ENCODE data around the gene MYO5B. TPM values are rescaled to one million over a fixed set of nuclear protein-coding genes. Genes with fewer than 3 reads are reported as not detected.
"Not testable (repeated sequence)": the region's sequence is repeated elsewhere in the genome, so short reads cannot be mapped to it uniquely, and the experiment has no call there.

MYO5B gene
- total RNA-seq, 5 donors from 2014 or later (not counting 1 experiment from before 2014, with no cell fraction given): 0.09 to 0.72 (median 0.50) TPM; not detected in 2

DNA sequence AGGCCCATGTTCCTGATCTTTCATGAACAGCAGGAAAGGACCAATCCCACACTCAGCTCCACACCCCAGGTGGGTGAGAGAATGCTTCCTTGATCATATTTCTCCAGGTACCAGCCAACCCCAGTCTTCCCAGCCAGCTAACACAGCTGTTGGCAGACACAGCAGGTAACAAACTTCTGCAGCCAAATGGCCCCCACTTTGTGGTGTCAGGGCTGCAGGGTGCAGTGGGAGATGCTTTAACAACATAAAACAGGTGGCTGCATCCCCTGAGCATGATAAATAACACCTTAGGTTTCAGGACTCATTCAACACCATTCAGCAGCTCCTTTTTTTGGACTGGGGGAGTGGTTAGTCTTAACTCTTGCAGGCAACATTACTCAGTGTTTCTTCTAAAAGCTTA lies 304.9 kb downstream of the MYO5B start:
- Histone ChIP-seq H3K27ac (ENCODE audit: low read length) (no peak overlapping the region), H3K9me3 (no peaks in the 10 kb centered on the region), H3K36me3 (ENCODE audit: control insufficient read depth in 2 of 2, extremely low read depth in 1 of 2, insufficient read depth in 1 of 2, low read length in 1 of 2) (no peaks in the 10 kb centered on the region), H3K4me3 (ENCODE audit: control insufficient read depth in 1 of 2, extremely low read depth in 1 of 2, low read length in 1 of 2) (no peak overlapping the region), H3K4me1 (ENCODE audit: control insufficient read depth in 1 of 2, extremely low read depth in 1 of 2, insufficient read depth in 2 of 2, low read length in 2 of 2) (no peaks in the 10 kb centered on the region), H3K27me3 (replicated peaks in 1 of 2; ENCODE audit: control insufficient read depth in 2 of 2, extremely low read depth in 1 of 2, insufficient read depth in 2 of 2, low read length in 1 of 2) (peaks cover 0 to 34% of the 10 kb centered on the region in 2 experiments)
- H3K36me3 Mint-ChIP-seq: no peaks in the 10 kb centered on the region
- peaks cover 0 to 4% (median 0%) of the 10 kb centered on the region in 3 donors for H3K9me3 Mint-ChIP-seq
- no peak overlapping the region for H3K4me3 Mint-ChIP-seq
- ATAC-seq (replicated peaks in 1 of 4): no peak
- H3K27ac Mint-ChIP-seq: no peak overlapping the region
- ChIA-PET POLR2A (no interaction called here), CTCF (no interaction called here)
- peaks cover 9 to 22% of the 10 kb centered on the region in 2 donors for H3K27me3 Mint-ChIP-seq
- peaks cover 0 to 6% (median 0%) of the 10 kb centered on the region in 3 donors for H3K4me1 Mint-ChIP-seq
- DNase-seq: no peak

- 83% methylated on average over 2 of the region's 2 CpGs for WGBS (ENCODE audit: insufficient coverage)
- H3K36me3 Mint-ChIP-seq; H3K27ac Mint-ChIP-seq; H3K4me1 Mint-ChIP-seq; H3K4me1 ChIP-seq (ENCODE audit: control insufficient read depth in 1 of 2, extremely low read depth in 1 of 2, insufficient read depth in 2 of 2, low read length in 2 of 2); CTCF ChIA-PET; DNase-seq; H3K9me3 ChIP-seq; H3K36me3 ChIP-seq (ENCODE audit: control insufficient read depth in 2 of 2, extremely low read depth in 1 of 2, insufficient read depth in 1 of 2, low read length in 1 of 2); H3K9me3 Mint-ChIP-seq; POLR2A ChIA-PET; H3K27ac ChIP-seq (ENCODE audit: low read length); H3K4me3 Mint-ChIP-seq; ATAC-seq (replicated peaks in 1 of 4); H3K4me3 ChIP-seq (ENCODE audit: control insufficient read depth in 1 of 2, extremely low read depth in 1 of 2, low read length in 1 of 2): not testable (repeated sequence)
- H3K27me3 ChIP-seq (replicated peaks in 1 of 2; ENCODE audit: control insufficient read depth in 2 of 2, extremely low read depth in 1 of 2, insufficient read depth in 2 of 2, low read length in 1 of 2): peaks cover 0 to 32% of the 10 kb centered on the region in 2 experiments
- H3K27me3 Mint-ChIP-seq: peaks cover 6 to 19% of the 10 kb centered on the region in 2 donors
Measured at GRCh38 chr18:49889552-49889951, 305.4 kb downstream of the MYO5B start.

- H3K9me3 ChIP-seq: no peaks in the 10 kb centered on the region
- H3K4me1 ChIP-seq (ENCODE audit: control insufficient read depth in 1 of 2, extremely low read depth in 1 of 2, insufficient read depth in 2 of 2, low read length in 2 of 2): no peaks in the 10 kb centered on the region
- H3K27ac Mint-ChIP-seq: no peak overlapping the region
- no peak overlapping the region for H3K4me3 Mint-ChIP-seq
- ATAC-seq (replicated peaks in 1 of 4) (no peak), DNase-seq (no peak)
- H3K36me3 ChIP-seq (ENCODE audit: control insufficient read depth in 2 of 2, extremely low read depth in 1 of 2, insufficient read depth in 1 of 2, low read length in 1 of 2): no peaks in the 10 kb centered on the region
- H3K9me3 Mint-ChIP-seq: peaks cover 0 to 4% (median 0%) of the 10 kb centered on the region in 3 donors
- WGBS (ENCODE audit: insufficient coverage): 68% methylated on average over 3 of the region's 10 CpGs
- no peak overlapping the region for H3K27ac ChIP-seq (ENCODE audit: low read length)
- no peaks in the 10 kb centered on the region for H3K36me3 Mint-ChIP-seq
- peaks cover 0 to 17% of the 10 kb centered on the region in 2 experiments for H3K27me3 ChIP-seq (replicated peaks in 1 of 2; ENCODE audit: control insufficient read depth in 2 of 2, extremely low read depth in 1 of 2, insufficient read depth in 2 of 2, low read length in 1 of 2)
- peaks cover 6 to 25% of the 10 kb centered on the region in 2 donors for H3K27me3 Mint-ChIP-seq
- H3K4me1 Mint-ChIP-seq: peaks cover 0 to 6% (median 0%) of the 10 kb centered on the region in 3 donors
- no peak overlapping the region for H3K4me3 ChIP-seq (ENCODE audit: control insufficient read depth in 1 of 2, extremely low read depth in 1 of 2, low read length in 1 of 2)
- ChIA-PET CTCF (interaction anchor here in 1 of 2 donors (0.6 kb wide), 1 partner anchor 12 kb away, joined by 3 read pairs; no protein-coding TSS in a partner anchor), POLR2A (no interaction called here)
Measured at GRCh38 chr18:49886891-49887764, 307.8 kb downstream of the MYO5B start.

DNA sequence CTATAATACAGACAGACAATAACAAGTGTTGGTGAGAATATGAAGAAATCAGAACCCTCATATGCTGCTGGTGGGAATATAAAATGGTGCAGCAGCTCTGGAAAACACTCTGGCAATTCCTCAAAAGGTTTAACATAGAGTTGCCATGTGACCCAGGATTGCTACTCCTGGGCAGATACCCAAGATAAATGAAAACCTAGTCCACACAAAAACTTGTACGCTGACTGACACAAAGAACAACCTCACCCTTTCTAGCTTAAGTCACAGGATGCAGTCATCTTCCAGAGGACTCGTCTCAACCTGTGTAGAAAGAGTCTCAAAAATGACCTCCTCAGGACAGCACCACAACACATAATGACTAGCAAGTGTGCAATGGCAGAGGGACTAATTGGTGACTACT lies 310.0 kb downstream of the MYO5B start:
- H3K27me3 ChIP-seq (replicated peaks in 1 of 2; ENCODE audit: control insufficient read depth in 2 of 2, extremely low read depth in 1 of 2, insufficient read depth in 2 of 2, low read length in 1 of 2): peaks cover 0 to 11% of the 10 kb centered on the region in 2 experiments
- Mint-ChIP-seq H3K4me3 (no peak overlapping the region), H3K36me3 (no peaks in the 10 kb centered on the region), H3K27me3 (peaks cover 6 to 14% of the 10 kb centered on the region in 2 donors), H3K4me1 (no peaks in the 10 kb centered on the region), H3K9me3 (no peaks in the 10 kb centered on the region), H3K27ac (no peak overlapping the region)
- H3K9me3 ChIP-seq: no peaks in the 10 kb centered on the region
- H3K4me1 ChIP-seq (ENCODE audit: control insufficient read depth in 1 of 2, extremely low read depth in 1 of 2, insufficient read depth in 2 of 2, low read length in 2 of 2): no peaks in the 10 kb centered on the region
- no peak for ATAC-seq (replicated peaks in 1 of 4)
- 100% methylated on average over 1 of the region's 2 CpGs for WGBS (ENCODE audit: insufficient coverage)
- DNase-seq: no peak
- no peak overlapping the region for H3K4me3 ChIP-seq (ENCODE audit: control insufficient read depth in 1 of 2, extremely low read depth in 1 of 2, low read length in 1 of 2)
- POLR2A ChIA-PET: no interaction called here
- CTCF ChIA-PET: no interaction called here
- H3K27ac ChIP-seq (ENCODE audit: low read length): no peak overlapping the region
- no peaks in the 10 kb centered on the region for H3K36me3 ChIP-seq (ENCODE audit: control insufficient read depth in 2 of 2, extremely low read depth in 1 of 2, insufficient read depth in 1 of 2, low read length in 1 of 2)

DNA sequence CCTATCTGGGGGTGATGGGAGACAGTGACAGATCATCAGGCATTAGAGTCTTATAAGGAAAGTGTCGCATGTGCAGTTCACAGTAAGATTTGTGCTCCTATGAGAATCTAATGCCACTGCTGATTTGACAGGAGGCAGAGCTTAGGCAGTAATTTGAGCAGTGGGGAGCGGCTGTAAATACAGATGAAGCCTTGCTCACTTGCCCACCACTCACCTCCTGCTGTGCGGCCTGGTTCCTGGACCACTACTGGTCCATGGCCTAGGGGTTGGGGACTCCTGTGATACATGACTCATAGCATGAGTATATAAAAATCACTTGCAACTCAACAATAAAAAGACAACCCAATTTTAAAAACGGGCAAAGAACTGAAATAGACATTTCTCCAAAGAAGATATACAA lies 310.5 kb downstream of the MYO5B start:
- H3K9me3 Mint-ChIP-seq: no peaks in the 10 kb centered on the region
- H3K36me3 Mint-ChIP-seq: no peaks in the 10 kb centered on the region
- no peak overlapping the region for H3K4me3 Mint-ChIP-seq
- 80% methylated on average over 1 of the region's 4 CpGs for WGBS (ENCODE audit: insufficient coverage)
- Histone ChIP-seq H3K36me3 (ENCODE audit: control insufficient read depth in 2 of 2, extremely low read depth in 1 of 2, insufficient read depth in 1 of 2, low read length in 1 of 2) (no peaks in the 10 kb centered on the region), H3K27ac (ENCODE audit: low read length) (no peak overlapping the region), H3K9me3 (no peaks in the 10 kb centered on the region), H3K4me1 (ENCODE audit: control insufficient read depth in 1 of 2, extremely low read depth in 1 of 2, insufficient read depth in 2 of 2, low read length in 2 of 2) (no peaks in the 10 kb centered on the region), H3K4me3 (ENCODE audit: control insufficient read depth in 1 of 2, extremely low read depth in 1 of 2, low read length in 1 of 2) (no peak overlapping the region), H3K27me3 (replicated peaks in 1 of 2; ENCODE audit: control insufficient read depth in 2 of 2, extremely low read depth in 1 of 2, insufficient read depth in 2 of 2, low read length in 1 of 2) (peaks cover 0 to 14% of the 10 kb centered on the region in 2 experiments)
- peaks cover 6 to 12% of the 10 kb centered on the region in 2 donors for H3K27me3 Mint-ChIP-seq
- H3K27ac Mint-ChIP-seq: no peak overlapping the region
- DNase-seq (no peak), ATAC-seq (replicated peaks in 1 of 4) (no peak)
- H3K4me1 Mint-ChIP-seq: no peaks in the 10 kb centered on the region
- POLR2A ChIA-PET: no interaction called here
- CTCF ChIA-PET: no interaction called here

- DNase-seq (no peak), ATAC-seq (replicated peaks in 1 of 4) (no peak)
- CTCF ChIA-PET: interaction anchor here in 1 of 2 donors (1.0 kb wide), 1 partner anchor 22 kb away, joined by 4 read pairs; no protein-coding TSS in a partner anchor
- no peak overlapping the region for H3K27ac ChIP-seq (ENCODE audit: low read length)
- H3K9me3 Mint-ChIP-seq: no peaks in the 10 kb centered on the region
- no peak overlapping the region for H3K4me3 Mint-ChIP-seq
- H3K27me3 ChIP-seq (replicated peaks in 1 of 2; ENCODE audit: control insufficient read depth in 2 of 2, extremely low read depth in 1 of 2, insufficient read depth in 2 of 2, low read length in 1 of 2): peaks cover 3 to 11% of the 10 kb centered on the region in 2 experiments
- POLR2A ChIA-PET: no interaction called here
- 63% methylated on average over 3 of the region's 3 CpGs for WGBS (ENCODE audit: insufficient coverage)
- H3K36me3 ChIP-seq (ENCODE audit: control insufficient read depth in 2 of 2, extremely low read depth in 1 of 2, insufficient read depth in 1 of 2, low read length in 1 of 2): no peaks in the 10 kb centered on the region
- no peak overlapping the region for H3K4me3 ChIP-seq (ENCODE audit: control insufficient read depth in 1 of 2, extremely low read depth in 1 of 2, low read length in 1 of 2)
- no peaks in the 10 kb centered on the region for H3K4me1 ChIP-seq (ENCODE audit: control insufficient read depth in 1 of 2, extremely low read depth in 1 of 2, insufficient read depth in 2 of 2, low read length in 2 of 2)
- H3K9me3 ChIP-seq: no peaks in the 10 kb centered on the region
- H3K27ac Mint-ChIP-seq: no peak overlapping the region
- H3K36me3 Mint-ChIP-seq: no peaks in the 10 kb centered on the region
- H3K4me1 Mint-ChIP-seq: no peaks in the 10 kb centered on the region
- H3K27me3 Mint-ChIP-seq: peaks cover 16 to 29% of the 10 kb centered on the region in 2 donors
Measured at GRCh38 chr18:49880661-49881060, 314.3 kb downstream of the MYO5B start.
